Neutrophil (primary cell): ENCODE data around the gene TMCC3.
A peak's percentile ranks its signal among the peaks of the same experiment; 100 is the strongest.

Source experiments
- H3K27ac ChIP-seq: fragments of 200-600 bp; sonication (generic); 2 replicates; pipeline ENCODE4 v1.5.1; 2016; ENCODE audit warnings: mild to moderate bottlenecking, moderate library complexity
- H3K27me3 ChIP-seq: fragments of 200-600 bp; sonication (generic); 2 replicates; pipeline ENCODE4 v1.6.0; 2016; ENCODE audit warnings: mild to moderate bottlenecking
- H3K36me3 ChIP-seq: fragments of 200-600 bp; sonication (generic); 2 replicates; pipeline ENCODE4 v1.5.1; 2017
- H3K4me1 ChIP-seq, 2 experiments: fragments of 200-600 bp in 1 of 2; sonication (generic) in 1 of 2; 1 replicate in 1 of 2; 2 replicates in 1 of 2; pipeline versions ENCODE4 v1.5.1 to v1.6.1; 2013 to 2016; ENCODE audit warnings: low read depth in 1 of 2, low read length in 1 of 2, mild to moderate bottlenecking in 1 of 2, moderate library complexity in 1 of 2; ENCODE audit not compliant: control insufficient read depth in 1 of 2, insufficient read depth in 1 of 2
- H3K4me3 ChIP-seq, 2 experiments: fragments of 200-600 bp in 1 of 2; sonication (generic) in 1 of 2; 1 replicate in 1 of 2; 2 replicates in 1 of 2; pipeline ENCODE4 v1.5.1; 2013 to 2016; ENCODE audit warnings: low read depth in 1 of 2, low read length in 1 of 2, mild to moderate bottlenecking in 1 of 2, moderate library complexity in 1 of 2
- H3K9me3 ChIP-seq: fragments of 200-600 bp; sonication (generic); 2 replicates; pipeline ENCODE4 v1.5.1; 2016
- CTCF ChIP-seq: fragments of 200-600 bp; sonication (generic); IDR thresholded peaks from 2 replicates; pipeline ENCODE4 v1.5.1; 2016; ENCODE audit warnings: antibody characterized with exemption

TMCC3 gene

GRCh38 chr12:94566345-94566744 lies 84.0 kb downstream of the TMCC3 start:
- no peaks in the 10 kb centered on the region for H3K27me3 ChIP-seq
- no peak overlapping the region for H3K4me3 ChIP-seq
- peaks cover 27% of the 10 kb centered on the region for H3K36me3 ChIP-seq
- no peak for TF ChIP-seq CTCF
- H3K4me1 ChIP-seq = no peaks in the 10 kb centered on the region
- no peaks in the 10 kb centered on the region for H3K9me3 ChIP-seq
- H3K27ac ChIP-seq = peak overlapping the region; percentile 14

GRCh38 chr12:94565683-94566082 lies 84.7 kb downstream of the TMCC3 start:
- no peaks in the 10 kb centered on the region for H3K9me3 ChIP-seq
- no peak overlapping the region for H3K27ac ChIP-seq
- no peak for TF ChIP-seq CTCF
- H3K4me3 ChIP-seq = no peak overlapping the region
- H3K27me3 ChIP-seq = peaks cover 5% of the 10 kb centered on the region
- H3K4me1 ChIP-seq = no peaks in the 10 kb centered on the region
- peaks cover 21% of the 10 kb centered on the region for H3K36me3 ChIP-seq

GRCh38 chr12:94563286-94563685 lies 87.1 kb downstream of the TMCC3 start:
- H3K27ac ChIP-seq = no peak overlapping the region
- H3K4me3 ChIP-seq = no peak overlapping the region
- H3K9me3 ChIP-seq = no peaks in the 10 kb centered on the region
- H3K27me3 ChIP-seq = peaks cover 14% of the 10 kb centered on the region
- no peaks in the 10 kb centered on the region for H3K4me1 ChIP-seq
- TF ChIP-seq CTCF = no peak
- no peaks in the 10 kb centered on the region for H3K36me3 ChIP-seq

- no peaks in the 10 kb centered on the region for H3K4me1 ChIP-seq
- H3K4me3 ChIP-seq = no peak overlapping the region
- H3K27ac ChIP-seq = no peak overlapping the region
- peaks cover 22% of the 10 kb centered on the region for H3K27me3 ChIP-seq
- no peaks in the 10 kb centered on the region for H3K36me3 ChIP-seq
- TF ChIP-seq CTCF = no peak
- H3K9me3 ChIP-seq = no peaks in the 10 kb centered on the region
These were observed 88.4 kb downstream of the TMCC3 start for GRCh38 chr12:94561943-94562411.

GRCh38 chr12:94560431-94561221 lies 89.7 kb downstream of the TMCC3 start:
- Histone ChIP-seq H3K9me3 (no peaks in the 10 kb centered on the region), H3K36me3 (no peaks in the 10 kb centered on the region), H3K27ac (no peak overlapping the region), H3K4me3 (no peak overlapping the region), H3K4me1 (no peaks in the 10 kb centered on the region), H3K27me3 (peaks cover 22% of the 10 kb centered on the region)
- TF ChIP-seq CTCF = no peak
